ENCODE results near the gene ARL15. TPM values are rescaled to one million over a fixed set of nuclear protein-coding genes. Genes with fewer than 3 reads are reported as not detected.

The ARL15 gene
- total RNA-seq, 1 experiment from 2014 or later = 13.0 TPM

DNA sequence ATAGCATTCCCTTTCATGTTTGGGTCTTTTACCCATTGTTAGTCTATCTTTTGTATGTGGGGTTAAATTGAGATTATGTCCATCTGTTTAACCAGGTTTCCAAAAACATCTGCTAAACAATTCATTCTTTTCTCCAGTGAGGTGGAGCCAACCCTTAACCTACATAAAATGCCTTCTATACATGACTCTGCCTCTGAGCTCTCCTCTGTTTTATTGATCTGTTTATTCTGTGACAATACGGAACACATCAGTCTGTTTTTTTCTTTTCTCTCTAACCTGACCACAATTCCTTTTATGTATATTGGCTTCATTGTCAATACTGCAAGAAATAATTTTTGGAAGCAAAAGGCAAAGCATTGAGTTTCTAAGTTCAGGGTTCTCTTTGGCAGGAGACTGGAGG lies 9.9 kb upstream of the ARL15 start:
- Histone ChIP-seq H3K79me2 (ENCODE audit: insufficient read depth, low read length) (no peaks in the 10 kb centered on the region), H2BK20ac (ENCODE audit: low read depth, low read length, poor library complexity, severe bottlenecking) (no peak overlapping the region), H3K18ac (ENCODE audit: insufficient read length, low read depth, low read length) (no peak overlapping the region), H3K4me2 (ENCODE audit: insufficient read depth, insufficient read length, low read length) (no peak overlapping the region), H4K8ac (replicated peaks; ENCODE audit: insufficient read length, low read depth, low read length) (no peak overlapping the region), H2BK5ac (ENCODE audit: insufficient read length, low read length) (no peak overlapping the region), H3K9ac (ENCODE audit: extremely low read depth, insufficient read length, low read length) (no peak overlapping the region), H3K27me3 (ENCODE audit: insufficient read depth, low read length) (no peaks in the 10 kb centered on the region), H3K4ac (ENCODE audit: low read depth, low read length) (no peak overlapping the region), H3T11ph (ENCODE audit: low read length) (no peak overlapping the region), H3K4me1 (ENCODE audit: insufficient read depth, low read length) (no peaks in the 10 kb centered on the region; the same call in 1 of the 2 replicates), H2BK15ac (ENCODE audit: low read depth, low read length) (no peak overlapping the region), H2AFZ (ENCODE audit: low read length) (no peak overlapping the region), H3K56ac (ENCODE audit: insufficient read length, low read depth, low read length) (no peak overlapping the region), H2BK120ac (ENCODE audit: low read depth, low read length, poor library complexity, severe bottlenecking) (no peak overlapping the region), H3K14ac (ENCODE audit: insufficient read depth, low read length) (no peak overlapping the region), H4K5ac (ENCODE audit: insufficient read length, low read depth, low read length) (no peak overlapping the region), H4K20me1 (ENCODE audit: control insufficient read depth, insufficient read depth, insufficient read length) (no peaks in the 10 kb centered on the region), H3K27ac (ENCODE audit: insufficient read length, low read depth, low read length) (no peak overlapping the region), H2BK12ac (ENCODE audit: insufficient read length, low read depth, low read length) (no peak overlapping the region), H4K91ac (ENCODE audit: insufficient read length, low read depth, low read length) (no peak overlapping the region), H3K23ac (ENCODE audit: insufficient read length, low read depth, low read length) (no peak overlapping the region), H3K79me1 (ENCODE audit: insufficient read depth, low read depth, low read length, poor library complexity, severe bottlenecking) (no peaks in the 10 kb centered on the region), H3K23me2 (ENCODE audit: insufficient read length, low read depth, low read length, poor library complexity, severe bottlenecking) (no peaks in the 10 kb centered on the region), H2AK5ac (ENCODE audit: insufficient read length, low read length) (no peak overlapping the region), H3K9me3 (ENCODE audit: control insufficient read depth, low read depth, low read length) (no peaks in the 10 kb centered on the region)
- TF ChIP-seq, protein P1, sequence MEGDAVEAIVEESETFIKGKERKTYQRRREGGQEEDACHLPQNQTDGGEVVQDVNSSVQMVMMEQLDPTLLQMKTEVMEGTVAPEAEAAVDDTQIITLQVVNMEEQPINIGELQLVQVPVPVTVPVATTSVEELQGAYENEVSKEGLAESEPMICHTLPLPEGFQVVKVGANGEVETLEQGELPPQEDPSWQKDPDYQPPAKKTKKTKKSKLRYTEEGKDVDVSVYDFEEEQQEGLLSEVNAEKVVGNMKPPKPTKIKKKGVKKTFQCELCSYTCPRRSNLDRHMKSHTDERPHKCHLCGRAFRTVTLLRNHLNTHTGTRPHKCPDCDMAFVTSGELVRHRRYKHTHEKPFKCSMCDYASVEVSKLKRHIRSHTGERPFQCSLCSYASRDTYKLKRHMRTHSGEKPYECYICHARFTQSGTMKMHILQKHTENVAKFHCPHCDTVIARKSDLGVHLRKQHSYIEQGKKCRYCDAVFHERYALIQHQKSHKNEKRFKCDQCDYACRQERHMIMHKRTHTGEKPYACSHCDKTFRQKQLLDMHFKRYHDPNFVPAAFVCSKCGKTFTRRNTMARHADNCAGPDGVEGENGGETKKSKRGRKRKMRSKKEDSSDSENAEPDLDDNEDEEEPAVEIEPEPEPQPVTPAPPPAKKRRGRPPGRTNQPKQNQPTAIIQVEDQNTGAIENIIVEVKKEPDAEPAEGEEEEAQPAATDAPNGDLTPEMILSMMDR (conservative IDR thresholded peaks at IDR 0.05) = no peak
- no peaks in the 10 kb centered on the region for H3K27me3 Mint-ChIP-seq (ENCODE audit: low read depth)
- H3K9me3 Mint-ChIP-seq = no peaks in the 10 kb centered on the region
- peaks cover 13 to 15% of the 10 kb centered on the region in 2 experiments for H3K4me1 Mint-ChIP-seq
- no peak overlapping the region for H3K27ac Mint-ChIP-seq
- WGBS (ENCODE audit: extremely low coverage, insufficient read length, low lambda C conversion rate) = no CpG with 5 or more reads among the region's 1 CpG
- no peak overlapping the region for H3K4me3 Mint-ChIP-seq
- DNase-seq = no peak
- no peaks in the 10 kb centered on the region for H3K36me3 Mint-ChIP-seq (ENCODE audit: insufficient read depth in 1 of 3, low read depth in 3 of 3)
